ENCODE data around the gene CYP27B1. TPM values are rescaled to one million over a fixed set of nuclear protein-coding genes. Genes with fewer than 3 reads are reported as not detected.

The CYP27B1 gene
- total RNA-seq, 4 donors from 2014 or later: 0.28 to 1.2 TPM; not detected in 2

DNA sequence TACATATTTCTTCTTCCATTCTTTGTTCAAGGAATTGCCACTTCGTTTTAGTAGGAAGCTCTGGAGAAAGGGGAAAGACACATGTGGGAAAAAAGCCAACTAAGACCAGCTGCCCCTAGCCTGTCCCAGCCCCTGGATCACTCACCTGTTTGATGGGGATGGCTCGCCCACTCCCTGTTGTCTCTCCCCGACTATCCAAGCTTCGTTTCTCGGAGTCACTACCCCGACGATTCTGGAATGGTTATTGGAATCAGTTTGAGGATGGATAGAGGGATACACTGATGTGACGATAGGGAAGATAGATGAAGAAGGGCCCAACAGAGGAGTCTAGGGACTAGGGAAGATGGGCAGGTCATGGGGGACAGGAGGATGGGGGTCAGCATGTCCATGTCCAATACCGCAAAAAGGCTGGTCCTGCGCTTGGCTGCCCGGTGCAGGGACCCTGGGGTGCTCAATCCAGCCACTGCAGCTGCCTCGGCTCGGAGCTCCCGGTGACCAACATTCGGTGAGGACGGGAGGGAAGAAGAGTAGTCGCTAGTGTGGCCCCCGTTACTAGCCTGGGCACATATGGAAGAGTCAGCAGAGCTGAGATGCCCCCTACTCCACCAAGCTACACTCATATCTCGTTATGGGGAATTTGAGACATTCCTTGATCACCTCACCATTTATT, 35.3 kb downstream of the CYP27B1 start:
- Histone ChIP-seq H3K4me1 (peaks cover 0 to 10% of the 10 kb centered on the region in 2 donors), H3K36me3 (no peaks in the 10 kb centered on the region), H3K9me3 (no peaks in the 10 kb centered on the region), H3K27ac (no peak overlapping the region), H3K27me3 (peaks cover 0 to 7% of the 10 kb centered on the region in 2 donors), H3K4me3 (no peak overlapping the region)
- no peak for DNase-seq
- TF ChIP-seq POLR2A (IDR thresholded peaks at IDR 0.05): no peak
- TF ChIP-seq, protein P1, sequence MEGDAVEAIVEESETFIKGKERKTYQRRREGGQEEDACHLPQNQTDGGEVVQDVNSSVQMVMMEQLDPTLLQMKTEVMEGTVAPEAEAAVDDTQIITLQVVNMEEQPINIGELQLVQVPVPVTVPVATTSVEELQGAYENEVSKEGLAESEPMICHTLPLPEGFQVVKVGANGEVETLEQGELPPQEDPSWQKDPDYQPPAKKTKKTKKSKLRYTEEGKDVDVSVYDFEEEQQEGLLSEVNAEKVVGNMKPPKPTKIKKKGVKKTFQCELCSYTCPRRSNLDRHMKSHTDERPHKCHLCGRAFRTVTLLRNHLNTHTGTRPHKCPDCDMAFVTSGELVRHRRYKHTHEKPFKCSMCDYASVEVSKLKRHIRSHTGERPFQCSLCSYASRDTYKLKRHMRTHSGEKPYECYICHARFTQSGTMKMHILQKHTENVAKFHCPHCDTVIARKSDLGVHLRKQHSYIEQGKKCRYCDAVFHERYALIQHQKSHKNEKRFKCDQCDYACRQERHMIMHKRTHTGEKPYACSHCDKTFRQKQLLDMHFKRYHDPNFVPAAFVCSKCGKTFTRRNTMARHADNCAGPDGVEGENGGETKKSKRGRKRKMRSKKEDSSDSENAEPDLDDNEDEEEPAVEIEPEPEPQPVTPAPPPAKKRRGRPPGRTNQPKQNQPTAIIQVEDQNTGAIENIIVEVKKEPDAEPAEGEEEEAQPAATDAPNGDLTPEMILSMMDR (IDR thresholded peaks at IDR 0.05): no peak
- intact Hi-C loops (cut with DNase I; ENCODE audit: low total_unique reads): no loop called here

DNA sequence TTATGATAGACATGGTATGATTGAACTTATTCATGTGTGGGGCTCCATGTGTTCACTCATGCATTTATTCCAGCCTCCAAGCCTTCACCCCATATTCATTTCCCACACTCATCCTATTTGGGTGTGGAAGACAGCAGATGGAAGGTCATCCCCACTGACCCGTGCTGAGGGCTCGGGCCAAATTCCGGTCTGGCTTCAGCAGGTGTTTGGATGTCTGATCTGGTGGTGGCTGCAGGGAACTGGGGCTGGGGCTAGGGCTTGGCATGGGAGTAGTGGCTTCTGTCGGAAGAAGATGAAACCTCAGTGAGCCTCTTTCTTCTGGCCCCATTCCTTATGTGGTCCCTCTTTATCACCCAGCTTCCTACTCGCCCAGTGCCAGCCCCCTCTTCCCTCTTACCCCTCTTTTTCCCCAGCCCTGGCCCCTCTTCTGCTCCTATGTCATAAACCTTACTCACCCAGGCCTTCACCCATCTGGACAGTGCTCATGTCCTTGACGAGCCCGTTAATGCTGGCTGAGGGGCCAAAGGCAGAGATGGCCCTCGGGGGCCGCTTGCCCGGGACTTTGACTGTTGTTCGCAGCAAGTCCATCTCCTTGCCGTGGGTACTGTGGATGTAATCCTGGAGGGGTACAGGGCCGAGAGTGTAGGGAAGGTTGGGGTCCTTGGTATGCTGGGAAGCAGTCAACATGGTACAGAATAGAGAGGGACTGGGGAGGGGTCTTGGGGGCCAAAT, 36.4 kb downstream of the CYP27B1 start:
- Histone ChIP-seq H3K4me1 (peaks cover 0 to under 1% of the 10 kb centered on the region in 2 donors), H3K4me3 (no peak overlapping the region), H3K27me3 (peaks cover 0 to 3% of the 10 kb centered on the region in 2 donors), H3K9me3 (no peaks in the 10 kb centered on the region), H3K36me3 (no peaks in the 10 kb centered on the region), H3K27ac (no peak overlapping the region)
- intact Hi-C loops (cut with DNase I; ENCODE audit: low total_unique reads): no loop called here
- TF ChIP-seq POLR2A (IDR thresholded peaks at IDR 0.05): no peak
- TF ChIP-seq, protein P1 (IDR thresholded peaks at IDR 0.05): no peak
- DNase-seq: no peak

DNA sequence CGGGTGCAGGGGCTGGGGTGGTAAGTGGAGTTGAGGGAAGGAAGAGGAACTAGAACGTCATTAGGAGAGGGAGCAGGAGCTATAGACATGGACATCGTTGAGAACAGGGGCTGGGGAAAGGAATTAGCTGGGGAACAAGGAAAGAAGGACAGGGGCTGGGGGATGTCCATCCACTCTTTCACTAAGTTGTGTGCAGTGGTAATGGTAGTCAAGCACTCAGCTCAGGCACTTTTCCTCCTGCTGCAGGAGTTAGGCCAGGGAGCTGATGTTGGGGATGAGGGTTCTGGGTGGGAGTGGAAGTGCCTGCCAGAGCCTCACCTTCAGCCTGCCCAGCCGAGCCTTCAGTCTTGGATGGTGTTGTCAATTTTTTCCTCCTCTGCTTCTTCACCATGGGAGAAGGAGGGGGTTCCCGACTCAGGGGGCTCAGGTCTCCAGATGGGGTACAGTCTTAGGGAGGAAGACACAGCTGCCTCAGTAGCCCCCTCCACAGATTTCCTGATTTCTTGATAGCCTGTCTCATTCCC, 37.5 kb downstream of the CYP27B1 start:
- intact Hi-C loops (cut with DNase I; ENCODE audit: low total_unique reads): no loop called here
- Histone ChIP-seq H3K4me1 (no peaks in the 10 kb centered on the region), H3K27me3 (no peaks in the 10 kb centered on the region), H3K27ac (no peak overlapping the region), H3K36me3 (no peaks in the 10 kb centered on the region), H3K4me3 (no peak overlapping the region), H3K9me3 (no peaks in the 10 kb centered on the region)
- DNase-seq: peak in 1 of 2 donors; percentile 6
- TF ChIP-seq POLR2A (IDR thresholded peaks at IDR 0.05): no peak
- TF ChIP-seq, protein P1 (IDR thresholded peaks at IDR 0.05): no peak

DNA sequence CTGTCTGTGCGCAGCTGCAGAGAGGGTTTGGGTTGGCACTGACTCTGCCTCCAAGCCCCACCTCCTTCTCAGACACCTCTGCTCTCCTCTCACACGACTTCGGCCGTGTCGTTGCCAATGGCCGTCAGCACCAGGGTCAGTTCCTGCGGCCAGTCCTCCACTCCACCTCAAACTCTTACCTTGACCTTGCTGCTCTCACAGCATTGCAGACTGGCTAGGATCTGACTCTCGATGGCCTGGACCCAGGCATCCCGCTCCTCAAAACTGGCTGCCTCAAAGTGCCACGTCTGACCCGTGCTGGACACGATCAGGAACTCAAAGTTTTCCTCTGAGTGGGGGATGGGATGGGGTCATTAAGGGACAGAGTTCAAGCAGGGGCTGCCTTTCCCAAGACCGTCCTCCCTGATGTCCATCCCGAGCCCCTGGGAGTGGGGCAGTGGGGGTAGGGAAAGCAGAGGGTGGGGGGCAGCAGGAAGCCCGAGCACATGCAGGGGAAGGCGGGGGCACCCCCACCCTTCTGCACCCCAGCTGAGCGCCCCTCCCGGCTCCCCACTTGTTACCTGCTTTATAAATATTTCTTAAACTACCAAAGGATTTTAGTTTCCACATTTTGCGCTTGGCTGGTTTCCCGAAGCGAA, 39.0 kb downstream of the CYP27B1 start:
- H3K36me3 ChIP-seq: no peaks in the 10 kb centered on the region
- H3K4me3 ChIP-seq: no peak overlapping the region
- H3K27ac ChIP-seq: no peak overlapping the region
- no peaks in the 10 kb centered on the region for H3K4me1 ChIP-seq
- TF ChIP-seq, protein P1 (IDR thresholded peaks at IDR 0.05): no peak
- TF ChIP-seq POLR2A (IDR thresholded peaks at IDR 0.05): no peak
- H3K9me3 ChIP-seq: no peaks in the 10 kb centered on the region
- no peaks in the 10 kb centered on the region for H3K27me3 ChIP-seq
- intact Hi-C loops (cut with DNase I; ENCODE audit: low total_unique reads): no loop called here
- no peak for DNase-seq

All from uterus (tissue), 4 donors.